GM12874 (cell line): ENCODE data around the gene GRIA1.

Source experiments
- TF ChIP-seq, protein P1 (sequence below): IDR thresholded peaks from 2 replicates; pipeline ENCODE4 v1.5.1; 2011; ENCODE audit warnings: low read depth, mild to moderate bottlenecking, control low read depth, low read length, moderate library complexity; ENCODE audit not compliant: insufficient read depth

GRIA1 gene

DNA sequence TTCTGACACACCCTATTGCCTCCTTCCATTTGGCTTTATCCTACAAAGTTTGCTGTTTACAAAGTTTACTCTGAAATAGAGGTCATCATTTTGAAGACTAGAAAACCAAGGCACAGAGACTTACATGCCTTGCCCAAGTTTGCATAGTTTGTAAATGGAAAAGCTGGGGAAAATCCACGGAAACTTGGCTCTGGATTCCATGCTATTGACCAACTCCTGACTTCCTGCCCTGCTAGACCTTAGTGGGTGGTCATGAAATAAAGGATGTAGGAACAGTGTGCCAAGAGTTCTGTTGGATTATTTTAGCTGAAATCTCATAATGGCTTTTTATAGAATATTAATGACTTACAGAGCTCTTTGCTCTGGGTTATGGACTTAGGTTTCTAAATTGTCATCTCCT is 69.5 kb downstream of the GRIA1 start:
- TF ChIP-seq, protein P1, sequence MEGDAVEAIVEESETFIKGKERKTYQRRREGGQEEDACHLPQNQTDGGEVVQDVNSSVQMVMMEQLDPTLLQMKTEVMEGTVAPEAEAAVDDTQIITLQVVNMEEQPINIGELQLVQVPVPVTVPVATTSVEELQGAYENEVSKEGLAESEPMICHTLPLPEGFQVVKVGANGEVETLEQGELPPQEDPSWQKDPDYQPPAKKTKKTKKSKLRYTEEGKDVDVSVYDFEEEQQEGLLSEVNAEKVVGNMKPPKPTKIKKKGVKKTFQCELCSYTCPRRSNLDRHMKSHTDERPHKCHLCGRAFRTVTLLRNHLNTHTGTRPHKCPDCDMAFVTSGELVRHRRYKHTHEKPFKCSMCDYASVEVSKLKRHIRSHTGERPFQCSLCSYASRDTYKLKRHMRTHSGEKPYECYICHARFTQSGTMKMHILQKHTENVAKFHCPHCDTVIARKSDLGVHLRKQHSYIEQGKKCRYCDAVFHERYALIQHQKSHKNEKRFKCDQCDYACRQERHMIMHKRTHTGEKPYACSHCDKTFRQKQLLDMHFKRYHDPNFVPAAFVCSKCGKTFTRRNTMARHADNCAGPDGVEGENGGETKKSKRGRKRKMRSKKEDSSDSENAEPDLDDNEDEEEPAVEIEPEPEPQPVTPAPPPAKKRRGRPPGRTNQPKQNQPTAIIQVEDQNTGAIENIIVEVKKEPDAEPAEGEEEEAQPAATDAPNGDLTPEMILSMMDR, result no peak

- TF ChIP-seq, protein P1, result no peak
Observed at GRCh38 chr5:153562189-153562588, 71.7 kb downstream of the GRIA1 start.

- TF ChIP-seq, protein P1, result no peak
Observed at GRCh38 chr5:153565822-153566221, 75.4 kb downstream of the GRIA1 start.

DNA sequence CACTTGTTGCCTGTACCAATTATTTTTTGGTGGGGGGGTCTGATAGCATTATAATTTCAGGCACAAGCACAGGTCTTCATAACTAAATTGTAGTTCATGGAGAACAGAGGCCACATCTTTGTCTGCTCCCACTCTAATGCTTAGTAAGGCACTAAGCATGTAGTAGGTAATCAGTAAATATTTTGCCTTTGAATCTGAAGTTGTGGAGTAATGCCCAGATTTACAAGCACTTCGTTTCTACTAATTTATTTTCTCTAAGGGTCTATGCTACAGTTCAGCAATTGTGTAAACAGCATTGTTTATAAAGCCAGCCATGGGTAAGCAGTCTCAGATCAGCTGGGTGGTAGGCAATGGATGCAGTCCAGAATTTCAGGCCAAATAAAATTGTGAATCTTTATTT is 78.6 kb downstream of the GRIA1 start:
- TF ChIP-seq, protein P1, result no peak

DNA sequence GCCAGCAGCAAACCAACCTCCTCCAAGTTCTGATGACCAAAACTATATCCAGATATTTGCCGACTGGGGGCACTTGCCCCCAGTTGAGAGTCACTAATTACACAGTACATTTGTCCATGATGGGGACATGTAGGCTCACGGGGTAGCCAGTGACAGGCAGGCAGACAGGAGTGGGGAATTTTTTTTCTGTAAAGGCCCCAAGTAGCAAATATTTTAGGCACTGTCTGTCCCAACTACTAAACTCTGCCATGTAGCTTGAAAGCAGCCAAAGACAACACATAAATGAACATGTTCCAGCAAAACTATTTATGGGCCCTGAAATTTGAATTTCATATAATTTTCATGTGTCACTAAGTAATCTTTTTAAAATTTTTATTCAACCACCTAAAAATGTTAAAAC is 80.7 kb downstream of the GRIA1 start:
- TF ChIP-seq, protein P1, result no peak

DNA sequence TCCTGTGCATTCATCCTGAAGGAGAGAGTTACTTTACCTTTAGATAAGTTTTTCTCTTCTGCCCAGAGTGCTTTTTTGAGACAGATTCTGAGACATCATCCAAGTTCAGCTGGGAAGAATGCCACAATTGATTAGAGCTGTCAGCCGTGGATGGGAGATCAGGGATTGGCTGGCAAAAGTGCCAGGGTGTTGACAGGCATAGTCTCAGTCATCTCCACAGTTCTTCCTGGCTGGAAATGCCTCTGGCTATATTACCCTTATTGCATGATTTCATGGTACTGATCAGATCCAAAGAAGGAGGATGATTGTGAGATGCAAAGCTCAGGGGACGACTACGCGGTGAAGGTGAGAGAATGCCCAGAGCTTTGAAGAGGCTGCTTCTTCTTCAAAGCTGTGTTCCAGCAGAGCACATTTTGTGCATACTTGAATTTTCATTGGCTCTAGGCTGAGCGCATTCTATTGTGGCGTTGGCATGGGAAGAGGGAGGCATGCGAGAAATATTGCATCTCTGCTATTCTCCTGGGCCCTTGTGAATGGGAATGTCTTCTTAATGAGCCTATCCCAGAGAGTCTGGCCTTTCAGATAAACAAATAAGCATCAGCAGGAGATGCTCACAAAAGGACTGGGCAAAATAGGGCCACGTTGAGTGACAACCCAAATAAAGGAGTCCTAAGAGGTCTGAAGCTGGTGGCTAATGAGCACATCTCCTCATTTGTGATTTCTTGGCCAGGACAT is 82.1 kb downstream of the GRIA1 start:
- TF ChIP-seq, protein P1, result no peak

DNA sequence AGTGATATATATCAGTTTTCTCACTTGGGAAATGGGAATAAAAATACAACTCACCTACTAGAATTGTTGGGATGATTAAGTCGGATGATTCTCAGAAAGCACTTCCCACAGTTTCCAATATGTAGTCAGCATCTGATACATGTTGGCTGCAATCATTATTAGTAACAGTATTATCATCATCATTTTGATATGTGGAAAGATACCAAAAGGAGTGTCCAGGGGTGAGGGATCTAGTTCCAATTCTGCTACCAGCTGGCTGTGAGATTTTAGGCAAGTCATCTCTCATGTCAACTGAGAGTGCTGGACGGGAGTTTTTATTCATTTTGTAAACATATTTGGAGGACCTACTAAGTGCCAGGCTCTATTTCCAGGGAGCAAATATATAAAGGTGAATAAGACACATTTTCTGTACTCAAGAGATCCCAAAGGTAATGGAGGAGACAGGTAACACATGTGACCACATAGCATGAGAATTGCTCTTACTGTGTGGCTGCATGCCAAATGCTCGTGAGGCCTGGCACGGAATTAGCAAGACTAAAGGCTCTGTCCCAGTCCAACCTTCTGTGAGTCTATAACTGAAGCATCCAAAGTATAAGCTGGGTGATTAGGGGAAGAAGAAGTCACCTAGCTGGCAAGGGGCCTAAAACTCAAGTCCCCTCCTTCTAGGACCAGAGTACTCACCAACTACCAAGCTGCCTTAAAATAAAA is 83.0 kb downstream of the GRIA1 start:
- TF ChIP-seq, protein P1, result no peak
